H1 (cell line): ENCODE measurements around the gene GATAD2B. TPM values are rescaled to one million over a fixed set of nuclear protein-coding genes. Genes with fewer than 3 reads are reported as not detected.

Experiments
- EZH2 ChIP-seq: fragments of 200-600 bp; sonication (generic); IDR thresholded peaks from 2 replicates; pipeline ENCODE4 v1.7.1; 2012; ENCODE audit warnings: low read depth, mild to moderate bottlenecking, moderate library complexity, low read length, inconsistent platforms; ENCODE audit not compliant: severe bottlenecking
- RAD21 ChIP-seq, 2 experiments: IDR thresholded peaks in 1 of 2; conservative IDR thresholded peaks in 1 of 2; 2 replicates each; pipeline ENCODE4 v1.6.1; 2011; ENCODE audit warnings: low read depth in 2 of 2, low read length in 2 of 2, improper control_type of control experiment in 1 of 2, inconsistent platforms in 1 of 2, mild to moderate bottlenecking in 1 of 2, moderate library complexity in 1 of 2
- SUZ12 ChIP-seq: fragments of 200-600 bp; sonication (generic); IDR thresholded peaks from 2 replicates; pipeline ENCODE4 v1.6.1; 2012; ENCODE audit warnings: mild to moderate bottlenecking, inconsistent platforms, low read length, moderate library complexity, mixed read lengths
- TEAD4 ChIP-seq: IDR thresholded peaks from 2 replicates; pipeline ENCODE4 v1.6.1; 2012; ENCODE audit warnings: low read depth, low read length, inconsistent platforms, mixed read lengths
- polyA plus RNA-seq, 7 experiments: library from polyadenylated mRNA; depleted of rRNA in 3 of 7; stranded (reverse) in 5 of 7; unstranded in 2 of 7; fragments of >200 nt in 5 of 7; fragments of 200-250 nt in 2 of 7; gene quantifications; 1 replicate in 5 of 7; 2 replicates in 1 of 7; 4 replicates in 1 of 7; pipeline versions ENCODE4 v1.2.1 to v1.2.3, GENCODE V29; 2011 to 2013; ENCODE audit warnings: missing spikeins in 2 of 7, mixed read lengths in 2 of 7
- total RNA-seq: library from RNA; stranded (reverse); fragmentation: NEBNext Ultra II Directional; extraction: Animal tissue kit (Norgen Biotek cat#: 25700); gene quantifications from 2 replicates; pipeline ENCODE4 v1.2.1, GENCODE V29; 2021

GATAD2B gene
- total and polyA plus RNA-seq, 2 of the 8 experiments (the other 6 are each of a cell fraction or from before 2014, with no cell fraction given): 8.4 to 39.1 TPM

- TF ChIP-seq RAD21 (IDR thresholded peaks at IDR 0.05 in 1 of 2, conservative IDR thresholded peaks at IDR 0.05 in 1 of 2; ENCODE audit: low read depth in 2 of 2, low read length in 2 of 2) (no peak), EZH2 (no peak), TEAD4 (no peak), SUZ12 (no peak)
Observed at GRCh38 chr1:153888533-153888932, 34.2 kb downstream of the GATAD2B start (continued).
